IMR-90 (cell line): ENCODE measurements around the gene PRKACG. TPM values are rescaled to one million over a fixed set of nuclear protein-coding genes. Genes with fewer than 3 reads are reported as not detected.
"Not testable (repeated sequence)": the region's sequence is repeated elsewhere in the genome, so short reads cannot be mapped to it uniquely, and the experiment has no call there.

Experiments
- ATAC-seq: fragments of 200-7000 bp; cut with Tn5 transposase; 2 replicates; pipeline ENCODE4 v1.9.1; 2020; ENCODE audit warnings: low read depth, mild to moderate bottlenecking, moderate library complexity
- BruUV-seq: library from RNA; stranded (reverse); fragments of 400-500 nt; replicated peaks from 2 replicates; lab custom pipeline; 2021; lab: Mats Ljungman, UMichigan
- CTCF ChIA-PET: fragments of 300-600 bp; formaldehyde crosslinking; extraction: SDS; loops from one replicate; lab custom pipeline; 2021; ENCODE audit warnings: antibody characterized with exemption; lab: Yijun Ruan, JAX
- POLR2A ChIA-PET: fragments of 300-600 bp; sonication (Branson Sonifier 250); formaldehyde crosslinking; loops from one replicate; lab custom pipeline; 2022; ENCODE audit warnings: antibody characterized with exemption; ENCODE audit not compliant: unreplicated experiment; lab: Charles Lee
- DNase-seq: peaks from one replicate; pipeline ENCODE4 v3.0.0; 2013
- H2AFZ ChIP-seq: replicated peaks from 2 replicates; pipeline ENCODE3; 2013; ENCODE audit warnings: low read length, mild to moderate bottlenecking; ENCODE audit not compliant: poor library complexity
- H2AK5ac ChIP-seq: 2 replicates; pipeline ENCODE4 v1.6.1; 2013; ENCODE audit warnings: low read depth, low read length, inconsistent platforms
- H2AK9ac ChIP-seq: replicated peaks from 2 replicates; pipeline ENCODE3; 2013; ENCODE audit warnings: mild to moderate bottlenecking, low read depth, low read length, moderate library complexity; ENCODE audit not compliant: poor library complexity
- H2BK120ac ChIP-seq: 2 replicates; pipeline ENCODE4 v1.6.1; 2013; ENCODE audit warnings: low read depth, low read length, inconsistent platforms
- H2BK15ac ChIP-seq: 3 replicates; pipeline ENCODE4 v1.6.1; 2013; ENCODE audit warnings: low read depth, low read length, inconsistent platforms
- H2BK20ac ChIP-seq: 2 replicates; pipeline ENCODE4 v1.6.1; 2013; ENCODE audit warnings: low read depth, mild to moderate bottlenecking, inconsistent platforms, low read length, moderate library complexity
- H2BK5ac ChIP-seq: 2 replicates; pipeline ENCODE4 v1.6.1; 2013; ENCODE audit warnings: mild to moderate bottlenecking, low read depth, low read length, inconsistent platforms; ENCODE audit not compliant: poor library complexity, severe bottlenecking
- H3K14ac ChIP-seq: replicated peaks from 2 replicates; pipeline ENCODE4 v1.6.1; 2013; ENCODE audit warnings: low read depth, low read length, inconsistent platforms
- H3K18ac ChIP-seq: 2 replicates; pipeline ENCODE4 v1.6.1; 2013; ENCODE audit warnings: low read depth, low read length, control low read depth
- H3K23ac ChIP-seq: 2 replicates; pipeline ENCODE4 v1.6.1; 2013; ENCODE audit warnings: low read depth, low read length, inconsistent platforms
- H3K27ac ChIP-seq: 2 replicates; pipeline ENCODE4 v1.5.1; 2013; ENCODE audit warnings: mild to moderate bottlenecking, control low read depth, low read length; ENCODE audit not compliant: insufficient read depth
- H3K27me3 ChIP-seq: 2 replicates; pipeline ENCODE4 v1.6.1; 2013; ENCODE audit warnings: low read length; ENCODE audit not compliant: control insufficient read depth, insufficient read depth
- H3K36me3 ChIP-seq: 2 replicates; pipeline ENCODE4 v1.6.1; 2013; ENCODE audit warnings: low read length, mixed read lengths; ENCODE audit not compliant: control insufficient read depth, insufficient read depth
- H3K4ac ChIP-seq: 2 replicates; pipeline ENCODE4 v1.6.1; 2013; ENCODE audit warnings: low read depth, low read length, inconsistent platforms
- H3K4me1 ChIP-seq: 2 replicates; pipeline ENCODE4 v1.6.1; 2013; ENCODE audit warnings: low read length, mixed read lengths; ENCODE audit not compliant: control insufficient read depth, insufficient read depth
- H3K4me2 ChIP-seq: 2 replicates; pipeline ENCODE4 v1.6.1; 2013; ENCODE audit warnings: low read depth, mild to moderate bottlenecking, control low read depth, low read length, moderate library complexity
- H3K4me3 ChIP-seq: 2 replicates; pipeline ENCODE4 v1.5.1; 2013; ENCODE audit warnings: low read depth, mild to moderate bottlenecking, control low read depth, low read length, moderate library complexity; ENCODE audit not compliant: insufficient read depth
- H3K56ac ChIP-seq: 2 replicates; pipeline ENCODE4 v1.6.1; 2013; ENCODE audit warnings: low read length, inconsistent platforms; ENCODE audit not compliant: insufficient read depth; ENCODE audit errors: extremely low read depth
- H3K79me1 ChIP-seq, 2 experiments: 2 replicates each; pipeline ENCODE4 v1.6.1; 2013; ENCODE audit warnings: low read length in 2 of 2, inconsistent platforms in 1 of 2, low read depth in 1 of 2
- H3K9ac ChIP-seq: 2 replicates; pipeline ENCODE4 v1.6.1; 2013; ENCODE audit warnings: low read depth, low read length, control low read depth
- H3K9me1 ChIP-seq: 2 replicates; pipeline ENCODE4 v1.6.1; 2013; ENCODE audit warnings: low read length, inconsistent platforms; ENCODE audit not compliant: insufficient read depth
- H3K9me3 ChIP-seq: 2 replicates; pipeline ENCODE4 v1.6.1; 2013; ENCODE audit warnings: low read length; ENCODE audit not compliant: control insufficient read depth, insufficient read depth
- H4K20me1 ChIP-seq: 2 replicates; pipeline ENCODE4 v1.6.1; 2013; ENCODE audit warnings: low read length, inconsistent platforms; ENCODE audit not compliant: insufficient read depth
- H4K5ac ChIP-seq: 2 replicates; pipeline ENCODE4 v1.6.1; 2013; ENCODE audit warnings: mild to moderate bottlenecking, low read depth, low read length, control low read depth
- H4K8ac ChIP-seq, 2 experiments: 2 replicates each; pipeline ENCODE4 v1.6.1; 2013; ENCODE audit warnings: low read depth in 2 of 2, low read length in 2 of 2, control low read depth in 1 of 2, inconsistent platforms in 1 of 2
- H4K91ac ChIP-seq: 2 replicates; pipeline ENCODE4 v1.6.1; 2013; ENCODE audit warnings: low read depth, low read length, inconsistent platforms; ENCODE audit not compliant: insufficient read depth
- WGBS, 2 experiments: methylation state at CpG; one replicate each; pipeline versions ENCODE4 v1.1.5 to v1.1.7; 2013; ENCODE audit warnings: missing lambda C conversion rate in 2 of 2; ENCODE audit not compliant: insufficient read length in 1 of 2; ENCODE audit errors: extremely low coverage in 2 of 2; 5-methylcytosine and 5-hydroxymethylcytosine counted together
- dilution Hi-C: fragments of 300-500 bp; cut with HindIII; formaldehyde crosslinking; loops from one replicate; pipeline ENCODE4 v1.14.3; 2018; ENCODE audit warnings: low sequenced_read_pairs; ENCODE audit not compliant: unreplicated experiment
- in situ Hi-C: fragments of 300-500 bp; cut with MboI; formaldehyde crosslinking; loops from 3 replicates; pipeline ENCODE4 v1.14.3; 2019; ENCODE audit warnings: low sequenced_read_pairs, inconsistent platforms, mixed read lengths
- intact Hi-C: fragments of 100-400 bp; cut with micrococcal nuclease; formaldehyde crosslinking; loops from 2 replicates; pipeline ENCODE4 v1.10.0; 2022
- polyA plus RNA-seq, 3 experiments: library from polyadenylated mRNA; depleted of rRNA; stranded (reverse); fragments of >200 nt; gene quantifications; 2 replicates each; pipeline ENCODE4 v1.2.3, GENCODE V29; 2012; ENCODE audit warnings: low replicate concordance in 1 of 3
- total RNA-seq: library from RNA; depleted of rRNA; stranded (reverse); fragments of >200 nt; gene quantifications from 2 replicates; pipeline ENCODE4 v1.2.3, GENCODE V29; 2012

Gene PRKACG
- total and polyA plus RNA-seq, 2 of the 4 experiments (the other 2 are of a cell fraction), result not detected

GRCh38 chr9:68986949-68987348 is 27.0 kb downstream of the PRKACG start:
- H3K4ac ChIP-seq, H3K18ac ChIP-seq, H3K79me1 ChIP-seq, H3K36me3 ChIP-seq, H3K4me3 ChIP-seq, H4K5ac ChIP-seq, H3K23ac ChIP-seq, H3K9ac ChIP-seq, H2BK20ac ChIP-seq, H2BK5ac ChIP-seq, intact Hi-C loops, H2BK120ac ChIP-seq, H2AK5ac ChIP-seq, H2AK9ac ChIP-seq, H3K27me3 ChIP-seq, H3K4me1 ChIP-seq, H4K20me1 ChIP-seq, H2AFZ ChIP-seq, H3K14ac ChIP-seq, H4K8ac ChIP-seq, dilution Hi-C loops, H4K91ac ChIP-seq, H3K27ac ChIP-seq, ATAC-seq, POLR2A ChIA-PET, BruUV-seq, H3K4me2 ChIP-seq, H3K9me3 ChIP-seq, H2BK15ac ChIP-seq, in situ Hi-C loops, DNase-seq, H3K9me1 ChIP-seq, H3K56ac ChIP-seq: not testable (repeated sequence)
- CTCF ChIA-PET, result interaction anchor here (1.5 kb wide), 1 partner anchor 13 kb away, joined by 3 read pairs; no protein-coding TSS in a partner anchor
- WGBS, 2 experiments, result no CpG with 5 or more reads among the region's 7 CpGs
